ENCODE results near the gene IL9R. TPM values are rescaled to one million over a fixed set of nuclear protein-coding genes. Genes with fewer than 3 reads are reported as not detected.

Gene IL9R
- polyA plus RNA-seq: under 1 TPM; 0.26 to 0.37 TPM

GRCh38 chrX:155997436-155997835, at the start of gene IL9R:
IL9R (plus strand) TSS chrX:155997696; CDS start chrX:155997760, 64 bp downstream.
- no peaks in the 10 kb centered on the region for H3K36me3 ChIP-seq (ENCODE audit: control insufficient read depth in 2 of 2, insufficient read depth in 2 of 2, low read length in 1 of 2)
- WGBS, 2 donors: 54 to 61% methylated on average over 5 of the region's 5 CpGs

GRCh38 chrX:155949098-155949497, 48.4 kb upstream of the IL9R start:
- Histone ChIP-seq H3K36me3 (ENCODE audit: control insufficient read depth in 2 of 2, insufficient read depth in 2 of 2, low read length in 1 of 2) (no peaks in the 10 kb centered on the region), H3K4me3 (ENCODE audit: low read depth in 1 of 2, low read length in 2 of 2) (no peak overlapping the region), H3K9me3 (ENCODE audit: control insufficient read depth in 2 of 2, insufficient read depth in 1 of 2, low read depth in 1 of 2, low read length in 1 of 2) (no peaks in the 10 kb centered on the region), H3K27ac (ENCODE audit: low read depth in 2 of 2, low read length in 1 of 2) (no peak overlapping the region), H3K27me3 (ENCODE audit: control insufficient read depth in 1 of 2, insufficient read depth in 2 of 2, low read length in 2 of 2) (no peaks in the 10 kb centered on the region), H3K4me1 (ENCODE audit: control insufficient read depth in 2 of 2, insufficient read depth in 2 of 2, low read length in 1 of 2) (no peaks in the 10 kb centered on the region)
- WGBS, 2 donors: 59 to 68% methylated on average over 2 of the region's 2 CpGs

More at GRCh38 chrX:155997436-155997835, at the start of gene IL9R:
- Histone ChIP-seq H3K27me3 (ENCODE audit: control insufficient read depth in 1 of 2, insufficient read depth in 2 of 2, low read length in 2 of 2) (no peaks in the 10 kb centered on the region), H3K4me1 (ENCODE audit: control insufficient read depth in 2 of 2, insufficient read depth in 2 of 2, low read length in 1 of 2) (peaks cover 0 to 3% of the 10 kb centered on the region in 2 donors), H3K27ac (ENCODE audit: low read depth in 2 of 2, low read length in 1 of 2) (peak within 1 kb of the TSS in 1 of 2 donors; percentile 14), H3K4me3 (ENCODE audit: low read depth in 1 of 2, low read length in 2 of 2) (no peak within 1 kb of the TSS), H3K9me3 (ENCODE audit: control insufficient read depth in 2 of 2, insufficient read depth in 1 of 2, low read depth in 1 of 2, low read length in 1 of 2) (no peaks in the 10 kb centered on the region)

- 63 to 68% methylated on average over 3 of the region's 3 CpGs for WGBS, 2 donors
These were observed 46.2 kb upstream of the IL9R start for GRCh38 chrX:155951237-155951789.

GRCh38 chrX:155953055-155953454, 44.4 kb upstream of the IL9R start:
- Histone ChIP-seq H3K27ac (ENCODE audit: low read depth in 2 of 2, low read length in 1 of 2) (no peak overlapping the region), H3K4me1 (ENCODE audit: control insufficient read depth in 2 of 2, insufficient read depth in 2 of 2, low read length in 1 of 2) (no peaks in the 10 kb centered on the region), H3K4me3 (ENCODE audit: low read depth in 1 of 2, low read length in 2 of 2) (no peak overlapping the region), H3K27me3 (ENCODE audit: control insufficient read depth in 1 of 2, insufficient read depth in 2 of 2, low read length in 2 of 2) (no peaks in the 10 kb centered on the region), H3K9me3 (ENCODE audit: control insufficient read depth in 2 of 2, insufficient read depth in 1 of 2, low read depth in 1 of 2, low read length in 1 of 2) (peaks cover 0 to 7% of the 10 kb centered on the region in 2 donors), H3K36me3 (ENCODE audit: control insufficient read depth in 2 of 2, insufficient read depth in 2 of 2, low read length in 1 of 2) (no peaks in the 10 kb centered on the region)
- 73% methylated on average over 3 of the region's 3 CpGs for WGBS, 2 donors

More at GRCh38 chrX:155951237-155951789, 46.2 kb upstream of the IL9R start:
- Histone ChIP-seq H3K36me3 (ENCODE audit: control insufficient read depth in 2 of 2, insufficient read depth in 2 of 2, low read length in 1 of 2) (no peaks in the 10 kb centered on the region), H3K9me3 (ENCODE audit: control insufficient read depth in 2 of 2, insufficient read depth in 1 of 2, low read depth in 1 of 2, low read length in 1 of 2) (peaks cover 0 to 7% of the 10 kb centered on the region in 2 donors), H3K27ac (ENCODE audit: low read depth in 2 of 2, low read length in 1 of 2) (no peak overlapping the region), H3K4me1 (ENCODE audit: control insufficient read depth in 2 of 2, insufficient read depth in 2 of 2, low read length in 1 of 2) (no peaks in the 10 kb centered on the region), H3K27me3 (ENCODE audit: control insufficient read depth in 1 of 2, insufficient read depth in 2 of 2, low read length in 2 of 2) (no peaks in the 10 kb centered on the region), H3K4me3 (ENCODE audit: low read depth in 1 of 2, low read length in 2 of 2) (no peak overlapping the region)

GRCh38 chrX:155954793-155955192, 42.7 kb upstream of the IL9R start:
- no peak overlapping the region for H3K4me3 ChIP-seq (ENCODE audit: low read depth in 1 of 2, low read length in 2 of 2)
- H3K27ac ChIP-seq (ENCODE audit: low read depth in 2 of 2, low read length in 1 of 2): no peak overlapping the region
- H3K4me1 ChIP-seq (ENCODE audit: control insufficient read depth in 2 of 2, insufficient read depth in 2 of 2, low read length in 1 of 2): no peaks in the 10 kb centered on the region
- H3K36me3 ChIP-seq (ENCODE audit: control insufficient read depth in 2 of 2, insufficient read depth in 2 of 2, low read length in 1 of 2): no peaks in the 10 kb centered on the region
- no peaks in the 10 kb centered on the region for H3K27me3 ChIP-seq (ENCODE audit: control insufficient read depth in 1 of 2, insufficient read depth in 2 of 2, low read length in 2 of 2)
- H3K9me3 ChIP-seq (ENCODE audit: control insufficient read depth in 2 of 2, insufficient read depth in 1 of 2, low read depth in 1 of 2, low read length in 1 of 2): peaks cover 0 to 7% of the 10 kb centered on the region in 2 donors
- WGBS, 2 donors: 47% methylated on average over 1 of the region's 1 CpG

GRCh38 chrX:155956099-155956498, 41.4 kb upstream of the IL9R start:
- peaks cover 0 to 7% of the 10 kb centered on the region in 2 donors for H3K9me3 ChIP-seq (ENCODE audit: control insufficient read depth in 2 of 2, insufficient read depth in 1 of 2, low read depth in 1 of 2, low read length in 1 of 2)
- no peak overlapping the region for H3K27ac ChIP-seq (ENCODE audit: low read depth in 2 of 2, low read length in 1 of 2)
- no peaks in the 10 kb centered on the region for H3K36me3 ChIP-seq (ENCODE audit: control insufficient read depth in 2 of 2, insufficient read depth in 2 of 2, low read length in 1 of 2)
- no peaks in the 10 kb centered on the region for H3K27me3 ChIP-seq (ENCODE audit: control insufficient read depth in 1 of 2, insufficient read depth in 2 of 2, low read length in 2 of 2)
- H3K4me1 ChIP-seq (ENCODE audit: control insufficient read depth in 2 of 2, insufficient read depth in 2 of 2, low read length in 1 of 2): no peaks in the 10 kb centered on the region
- H3K4me3 ChIP-seq (ENCODE audit: low read depth in 1 of 2, low read length in 2 of 2): no peak overlapping the region
- 82 to 87% methylated on average over 9 of the region's 9 CpGs for WGBS, 2 donors

GRCh38 chrX:155956649-155957048, 40.8 kb upstream of the IL9R start:
- Histone ChIP-seq H3K27me3 (ENCODE audit: control insufficient read depth in 1 of 2, insufficient read depth in 2 of 2, low read length in 2 of 2) (no peaks in the 10 kb centered on the region), H3K36me3 (ENCODE audit: control insufficient read depth in 2 of 2, insufficient read depth in 2 of 2, low read length in 1 of 2) (no peaks in the 10 kb centered on the region), H3K27ac (ENCODE audit: low read depth in 2 of 2, low read length in 1 of 2) (no peak overlapping the region), H3K9me3 (ENCODE audit: control insufficient read depth in 2 of 2, insufficient read depth in 1 of 2, low read depth in 1 of 2, low read length in 1 of 2) (peaks cover 0 to 7% of the 10 kb centered on the region in 2 donors), H3K4me1 (ENCODE audit: control insufficient read depth in 2 of 2, insufficient read depth in 2 of 2, low read length in 1 of 2) (no peaks in the 10 kb centered on the region), H3K4me3 (ENCODE audit: low read depth in 1 of 2, low read length in 2 of 2) (no peak overlapping the region)
- WGBS, 2 donors: 52 to 58% methylated on average over 3 of the region's 3 CpGs

- Histone ChIP-seq H3K9me3 (ENCODE audit: control insufficient read depth in 2 of 2, insufficient read depth in 1 of 2, low read depth in 1 of 2, low read length in 1 of 2) (peaks cover 0 to 7% of the 10 kb centered on the region in 2 donors), H3K4me3 (ENCODE audit: low read depth in 1 of 2, low read length in 2 of 2) (no peak overlapping the region), H3K27me3 (ENCODE audit: control insufficient read depth in 1 of 2, insufficient read depth in 2 of 2, low read length in 2 of 2) (no peaks in the 10 kb centered on the region), H3K4me1 (ENCODE audit: control insufficient read depth in 2 of 2, insufficient read depth in 2 of 2, low read length in 1 of 2) (no peaks in the 10 kb centered on the region), H3K36me3 (ENCODE audit: control insufficient read depth in 2 of 2, insufficient read depth in 2 of 2, low read length in 1 of 2) (no peaks in the 10 kb centered on the region), H3K27ac (ENCODE audit: low read depth in 2 of 2, low read length in 1 of 2) (no peak overlapping the region)
- 71 to 77% methylated on average over 7 of the region's 7 CpGs for WGBS, 2 donors
These were observed 39.7 kb upstream of the IL9R start for GRCh38 chrX:155957843-155958242.

- 72 to 77% methylated on average over 5 of the region's 5 CpGs for WGBS, 2 donors
- H3K4me3 ChIP-seq (ENCODE audit: low read depth in 1 of 2, low read length in 2 of 2): no peak overlapping the region
- H3K9me3 ChIP-seq (ENCODE audit: control insufficient read depth in 2 of 2, insufficient read depth in 1 of 2, low read depth in 1 of 2, low read length in 1 of 2): peaks cover 3 to 7% of the 10 kb centered on the region in 2 donors
- H3K4me1 ChIP-seq (ENCODE audit: control insufficient read depth in 2 of 2, insufficient read depth in 2 of 2, low read length in 1 of 2): no peaks in the 10 kb centered on the region
- H3K27me3 ChIP-seq (ENCODE audit: control insufficient read depth in 1 of 2, insufficient read depth in 2 of 2, low read length in 2 of 2): peaks cover 0 to 3% of the 10 kb centered on the region in 2 donors
- H3K27ac ChIP-seq (ENCODE audit: low read depth in 2 of 2, low read length in 1 of 2): no peak overlapping the region
- H3K36me3 ChIP-seq (ENCODE audit: control insufficient read depth in 2 of 2, insufficient read depth in 2 of 2, low read length in 1 of 2): no peaks in the 10 kb centered on the region
These were observed 38.4 kb upstream of the IL9R start for GRCh38 chrX:155959018-155959587.

- no peaks in the 10 kb centered on the region for H3K4me1 ChIP-seq (ENCODE audit: control insufficient read depth in 2 of 2, insufficient read depth in 2 of 2, low read length in 1 of 2)
- no peak overlapping the region for H3K27ac ChIP-seq (ENCODE audit: low read depth in 2 of 2, low read length in 1 of 2)
- H3K36me3 ChIP-seq (ENCODE audit: control insufficient read depth in 2 of 2, insufficient read depth in 2 of 2, low read length in 1 of 2): no peaks in the 10 kb centered on the region
- H3K4me3 ChIP-seq (ENCODE audit: low read depth in 1 of 2, low read length in 2 of 2): no peak overlapping the region
- H3K9me3 ChIP-seq (ENCODE audit: control insufficient read depth in 2 of 2, insufficient read depth in 1 of 2, low read depth in 1 of 2, low read length in 1 of 2): peaks cover 0 to 3% of the 10 kb centered on the region in 2 donors
- peaks cover 0 to 3% of the 10 kb centered on the region in 2 donors for H3K27me3 ChIP-seq (ENCODE audit: control insufficient read depth in 1 of 2, insufficient read depth in 2 of 2, low read length in 2 of 2)
- WGBS, 2 donors: 35 to 47% methylated on average over 1 of the region's 1 CpG
These were observed 34.6 kb upstream of the IL9R start for GRCh38 chrX:155962906-155963305.
